IMR-90 (cell line): Measurements from ENCODE around the gene PLEKHG1. TPM values are rescaled to one million over a fixed set of nuclear protein-coding genes. Genes with fewer than 3 reads are reported as not detected.

ENCODE experiments used
- ATAC-seq: fragments of 200-7000 bp; cut with Tn5 transposase; 2 replicates; pipeline ENCODE4 v1.9.1; 2020; ENCODE audit warnings: low read depth, mild to moderate bottlenecking, moderate library complexity
- BruUV-seq: library from RNA; stranded (reverse); fragments of 400-500 nt; replicated peaks from 2 replicates; lab custom pipeline; 2021; lab: Mats Ljungman, UMichigan
- CTCF ChIA-PET: fragments of 300-600 bp; formaldehyde crosslinking; extraction: SDS; loops from one replicate; lab custom pipeline; 2021; ENCODE audit warnings: antibody characterized with exemption; lab: Yijun Ruan, JAX
- POLR2A ChIA-PET: fragments of 300-600 bp; sonication (Branson Sonifier 250); formaldehyde crosslinking; loops from one replicate; lab custom pipeline; 2022; ENCODE audit warnings: antibody characterized with exemption; ENCODE audit not compliant: unreplicated experiment; lab: Charles Lee
- DNase-seq: peaks from one replicate; pipeline ENCODE4 v3.0.0; 2013
- H2AFZ ChIP-seq: replicated peaks from 2 replicates; pipeline ENCODE3; 2013; ENCODE audit warnings: low read length, mild to moderate bottlenecking; ENCODE audit not compliant: poor library complexity
- H2AK5ac ChIP-seq: 2 replicates; pipeline ENCODE4 v1.6.1; 2013; ENCODE audit warnings: low read depth, low read length, inconsistent platforms
- H2AK9ac ChIP-seq: replicated peaks from 2 replicates; pipeline ENCODE3; 2013; ENCODE audit warnings: mild to moderate bottlenecking, low read depth, low read length, moderate library complexity; ENCODE audit not compliant: poor library complexity
- H2BK120ac ChIP-seq: 2 replicates; pipeline ENCODE4 v1.6.1; 2013; ENCODE audit warnings: low read depth, low read length, inconsistent platforms
- H2BK15ac ChIP-seq: 3 replicates; pipeline ENCODE4 v1.6.1; 2013; ENCODE audit warnings: low read depth, low read length, inconsistent platforms
- H2BK20ac ChIP-seq: 2 replicates; pipeline ENCODE4 v1.6.1; 2013; ENCODE audit warnings: low read depth, mild to moderate bottlenecking, inconsistent platforms, low read length, moderate library complexity
- H2BK5ac ChIP-seq: 2 replicates; pipeline ENCODE4 v1.6.1; 2013; ENCODE audit warnings: mild to moderate bottlenecking, low read depth, low read length, inconsistent platforms; ENCODE audit not compliant: poor library complexity, severe bottlenecking
- H3K14ac ChIP-seq: replicated peaks from 2 replicates; pipeline ENCODE4 v1.6.1; 2013; ENCODE audit warnings: low read depth, low read length, inconsistent platforms
- H3K18ac ChIP-seq: 2 replicates; pipeline ENCODE4 v1.6.1; 2013; ENCODE audit warnings: low read depth, low read length, control low read depth
- H3K23ac ChIP-seq: 2 replicates; pipeline ENCODE4 v1.6.1; 2013; ENCODE audit warnings: low read depth, low read length, inconsistent platforms
- H3K27ac ChIP-seq: 2 replicates; pipeline ENCODE4 v1.5.1; 2013; ENCODE audit warnings: mild to moderate bottlenecking, control low read depth, low read length; ENCODE audit not compliant: insufficient read depth
- H3K27me3 ChIP-seq: 2 replicates; pipeline ENCODE4 v1.6.1; 2013; ENCODE audit warnings: low read length; ENCODE audit not compliant: control insufficient read depth, insufficient read depth
- H3K36me3 ChIP-seq: 2 replicates; pipeline ENCODE4 v1.6.1; 2013; ENCODE audit warnings: low read length, mixed read lengths; ENCODE audit not compliant: control insufficient read depth, insufficient read depth
- H3K4ac ChIP-seq: 2 replicates; pipeline ENCODE4 v1.6.1; 2013; ENCODE audit warnings: low read depth, low read length, inconsistent platforms
- H3K4me1 ChIP-seq: 2 replicates; pipeline ENCODE4 v1.6.1; 2013; ENCODE audit warnings: low read length, mixed read lengths; ENCODE audit not compliant: control insufficient read depth, insufficient read depth
- H3K4me2 ChIP-seq: 2 replicates; pipeline ENCODE4 v1.6.1; 2013; ENCODE audit warnings: low read depth, mild to moderate bottlenecking, control low read depth, low read length, moderate library complexity
- H3K4me3 ChIP-seq: 2 replicates; pipeline ENCODE4 v1.5.1; 2013; ENCODE audit warnings: low read depth, mild to moderate bottlenecking, control low read depth, low read length, moderate library complexity; ENCODE audit not compliant: insufficient read depth
- H3K56ac ChIP-seq: 2 replicates; pipeline ENCODE4 v1.6.1; 2013; ENCODE audit warnings: low read length, inconsistent platforms; ENCODE audit not compliant: insufficient read depth; ENCODE audit errors: extremely low read depth
- H3K79me1 ChIP-seq, 2 experiments: 2 replicates each; pipeline ENCODE4 v1.6.1; 2013; ENCODE audit warnings: low read length in 2 of 2, inconsistent platforms in 1 of 2, low read depth in 1 of 2
- H3K9ac ChIP-seq: 2 replicates; pipeline ENCODE4 v1.6.1; 2013; ENCODE audit warnings: low read depth, low read length, control low read depth
- H3K9me1 ChIP-seq: 2 replicates; pipeline ENCODE4 v1.6.1; 2013; ENCODE audit warnings: low read length, inconsistent platforms; ENCODE audit not compliant: insufficient read depth
- H3K9me3 ChIP-seq: 2 replicates; pipeline ENCODE4 v1.6.1; 2013; ENCODE audit warnings: low read length; ENCODE audit not compliant: control insufficient read depth, insufficient read depth
- H4K20me1 ChIP-seq: 2 replicates; pipeline ENCODE4 v1.6.1; 2013; ENCODE audit warnings: low read length, inconsistent platforms; ENCODE audit not compliant: insufficient read depth
- H4K5ac ChIP-seq: 2 replicates; pipeline ENCODE4 v1.6.1; 2013; ENCODE audit warnings: mild to moderate bottlenecking, low read depth, low read length, control low read depth
- H4K8ac ChIP-seq, 2 experiments: 2 replicates each; pipeline ENCODE4 v1.6.1; 2013; ENCODE audit warnings: low read depth in 2 of 2, low read length in 2 of 2, control low read depth in 1 of 2, inconsistent platforms in 1 of 2
- H4K91ac ChIP-seq: 2 replicates; pipeline ENCODE4 v1.6.1; 2013; ENCODE audit warnings: low read depth, low read length, inconsistent platforms; ENCODE audit not compliant: insufficient read depth
- BHLHE40 ChIP-seq: fragments of 150-350 bp; IDR thresholded peaks from 2 replicates; pipeline ENCODE4 v1.6.1; 2016; ENCODE audit warnings: mild to moderate bottlenecking, low read depth, low read length
- CEBPB ChIP-seq: IDR thresholded peaks from 2 replicates; pipeline ENCODE4 v1.6.1; 2012; ENCODE audit warnings: low read depth, low read length, improper control_type of control experiment
- CHD1 ChIP-seq: IDR thresholded peaks from 2 replicates; pipeline ENCODE4 v1.6.1; 2012; ENCODE audit warnings: low read depth, low read length, improper control_type of control experiment
- FOS ChIP-seq: fragments of 150-350 bp; IDR thresholded peaks from 2 replicates; pipeline ENCODE4 v1.6.1; 2016; ENCODE audit warnings: low read depth, low read length
- MAFK ChIP-seq: IDR thresholded peaks from 2 replicates; pipeline ENCODE4 v1.6.1; 2012; ENCODE audit warnings: low read depth, low read length, improper control_type of control experiment
- MAZ ChIP-seq: IDR thresholded peaks from 2 replicates; pipeline ENCODE4 v1.6.1; 2012; ENCODE audit warnings: low read depth, mild to moderate bottlenecking, low read length, improper control_type of control experiment, moderate library complexity, borderline replicate concordance
- MXI1 ChIP-seq: IDR thresholded peaks from 2 replicates; pipeline ENCODE4 v1.6.1; 2012; ENCODE audit warnings: low read depth, mild to moderate bottlenecking, low read length, moderate library complexity, borderline replicate concordance
- NFE2L2 ChIP-seq: fragments of 150-350 bp; IDR thresholded peaks from 2 replicates; pipeline ENCODE4 v1.6.1; 2016; ENCODE audit warnings: low read depth, mild to moderate bottlenecking, low read length
- POLR2A ChIP-seq: IDR thresholded peaks from 2 replicates; pipeline ENCODE4 v1.6.1; 2012; ENCODE audit warnings: mild to moderate bottlenecking, low read depth, low read length
- RAD21 ChIP-seq: IDR thresholded peaks from 2 replicates; pipeline ENCODE4 v1.6.1; 2012; ENCODE audit warnings: low read length, improper control_type of control experiment
- RCOR1 ChIP-seq: IDR thresholded peaks from 2 replicates; pipeline ENCODE4 v1.6.1; 2012; ENCODE audit warnings: mild to moderate bottlenecking, low read length, improper control_type of control experiment; ENCODE audit not compliant: insufficient replicate concordance
- RFX5 ChIP-seq: IDR thresholded peaks from 2 replicates; pipeline ENCODE4 v1.8.0; 2012; ENCODE audit warnings: low read depth, mild to moderate bottlenecking, low read length, moderate library complexity
- SMC3 ChIP-seq: fragments of 150-350 bp; IDR thresholded peaks from 2 replicates; pipeline ENCODE4 v1.6.1; 2016; ENCODE audit warnings: low read depth, mild to moderate bottlenecking, antibody characterized with exemption, low read length, moderate library complexity
- WGBS, 2 experiments: methylation state at CpG; one replicate each; pipeline versions ENCODE4 v1.1.5 to v1.1.7; 2013; ENCODE audit warnings: missing lambda C conversion rate in 2 of 2; ENCODE audit not compliant: insufficient read length in 1 of 2; ENCODE audit errors: extremely low coverage in 2 of 2; 5-methylcytosine and 5-hydroxymethylcytosine counted together
- dilution Hi-C: fragments of 300-500 bp; cut with HindIII; formaldehyde crosslinking; loops from one replicate; pipeline ENCODE4 v1.14.3; 2018; ENCODE audit warnings: low sequenced_read_pairs; ENCODE audit not compliant: unreplicated experiment
- in situ Hi-C: fragments of 300-500 bp; cut with MboI; formaldehyde crosslinking; loops from 3 replicates; pipeline ENCODE4 v1.14.3; 2019; ENCODE audit warnings: low sequenced_read_pairs, inconsistent platforms, mixed read lengths
- intact Hi-C: fragments of 100-400 bp; cut with micrococcal nuclease; formaldehyde crosslinking; loops from 2 replicates; pipeline ENCODE4 v1.10.0; 2022
- polyA plus RNA-seq, 3 experiments: library from polyadenylated mRNA; depleted of rRNA; stranded (reverse); fragments of >200 nt; gene quantifications; 2 replicates each; pipeline ENCODE4 v1.2.3, GENCODE V29; 2012; ENCODE audit warnings: low replicate concordance in 1 of 3
- total RNA-seq: library from RNA; depleted of rRNA; stranded (reverse); fragments of >200 nt; gene quantifications from 2 replicates; pipeline ENCODE4 v1.2.3, GENCODE V29; 2012
- TF ChIP-seq, protein P1 (sequence below): fragments of 150-350 bp; IDR thresholded peaks from 2 replicates; pipeline ENCODE4 v1.6.1; 2016; ENCODE audit warnings: low read depth, mild to moderate bottlenecking, low read length, moderate library complexity, borderline replicate concordance
- TF ChIP-seq, protein P2 (sequence below): conservative IDR thresholded peaks from 2 replicates; pipeline ENCODE4 v1.5.1; 2012; ENCODE audit warnings: mild to moderate bottlenecking, low read depth, low read length, improper control_type of control experiment
- TF ChIP-seq, protein P3 (sequence below): fragments of 150-350 bp; IDR thresholded peaks from 2 replicates; pipeline ENCODE4 v1.6.1; 2017; ENCODE audit warnings: mild to moderate bottlenecking, antibody characterized with exemption, low read length, low read depth

The PLEKHG1 gene
- total and polyA plus RNA-seq, 2 of the 4 experiments (the other 2 are of a cell fraction), result 0.09 to 0.36 TPM

DNA sequence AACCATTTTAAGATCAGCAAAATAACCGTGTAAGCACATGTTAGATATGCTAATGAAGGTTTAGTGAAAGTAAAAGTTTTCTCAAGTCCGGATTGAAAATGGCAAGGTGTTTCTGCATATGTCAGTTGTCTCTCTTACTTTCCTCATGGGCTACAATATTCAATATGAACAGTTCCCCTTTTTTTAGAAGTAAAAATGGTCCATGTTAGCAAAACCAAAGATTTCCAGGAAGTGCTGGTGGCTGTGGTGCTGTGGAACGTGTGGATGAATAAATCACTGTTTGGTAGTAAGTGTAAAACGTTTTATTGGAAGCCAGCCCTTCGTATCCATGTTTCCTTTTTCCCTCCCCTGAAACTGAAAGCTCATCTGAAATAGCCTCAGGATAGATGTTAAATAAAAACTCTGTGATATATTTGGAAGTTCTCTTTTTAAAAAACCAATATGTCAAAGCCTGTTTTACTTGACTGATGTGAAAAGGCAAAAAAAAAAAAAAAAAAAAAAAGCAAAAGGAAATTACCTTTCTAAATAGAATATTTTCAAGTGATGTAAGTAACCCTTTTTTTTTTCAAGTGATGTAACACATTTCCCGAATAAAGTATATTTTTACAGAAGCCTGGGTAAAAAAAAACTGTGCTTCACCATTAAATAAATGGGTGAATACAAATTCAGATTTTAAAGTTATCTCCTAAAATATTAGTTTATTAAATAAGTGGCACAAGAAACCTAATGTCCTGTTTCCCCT lies 41.9 kb downstream of the PLEKHG1 start:
- Histone ChIP-seq H3K4ac (no peak overlapping the region), H3K79me1 (no peaks in the 10 kb centered on the region), H3K14ac (no peak overlapping the region), H3K23ac (no peak overlapping the region), H3K18ac (no peak overlapping the region), H3K27ac (no peak overlapping the region), H3K4me3 (no peak overlapping the region), H3K4me1 (no peaks in the 10 kb centered on the region), H3K27me3 (no peaks in the 10 kb centered on the region), H2AK9ac (no peak overlapping the region), H2BK120ac (no peak overlapping the region), H3K9me1 (no peaks in the 10 kb centered on the region), H2AK5ac (no peak overlapping the region), H2BK5ac (no peak overlapping the region), H2BK15ac (no peak overlapping the region), H4K8ac (no peak overlapping the region), H3K56ac (no peak overlapping the region), H2AFZ (no peak overlapping the region), H3K36me3 (no peaks in the 10 kb centered on the region), H4K5ac (no peak overlapping the region), H2BK20ac (no peak overlapping the region), H3K9me3 (no peaks in the 10 kb centered on the region), H3K4me2 (no peak overlapping the region), H4K20me1 (no peaks in the 10 kb centered on the region), H3K9ac (no peak overlapping the region), H4K91ac (no peak overlapping the region)
- dilution Hi-C loops (no loop called here), intact Hi-C loops (no loop called here), in situ Hi-C loops (no loop called here)
- ATAC-seq (no peak), DNase-seq (no peak)
- ChIA-PET CTCF (no interaction called here), POLR2A (no interaction called here)
- no TSS peak for BruUV-seq
- WGBS, 2 experiments, result no CpG with 5 or more reads among the region's 6 CpGs
- TF ChIP-seq RAD21, result no peak
- no peak for TF ChIP-seq RCOR1
- TF ChIP-seq, protein P1, sequence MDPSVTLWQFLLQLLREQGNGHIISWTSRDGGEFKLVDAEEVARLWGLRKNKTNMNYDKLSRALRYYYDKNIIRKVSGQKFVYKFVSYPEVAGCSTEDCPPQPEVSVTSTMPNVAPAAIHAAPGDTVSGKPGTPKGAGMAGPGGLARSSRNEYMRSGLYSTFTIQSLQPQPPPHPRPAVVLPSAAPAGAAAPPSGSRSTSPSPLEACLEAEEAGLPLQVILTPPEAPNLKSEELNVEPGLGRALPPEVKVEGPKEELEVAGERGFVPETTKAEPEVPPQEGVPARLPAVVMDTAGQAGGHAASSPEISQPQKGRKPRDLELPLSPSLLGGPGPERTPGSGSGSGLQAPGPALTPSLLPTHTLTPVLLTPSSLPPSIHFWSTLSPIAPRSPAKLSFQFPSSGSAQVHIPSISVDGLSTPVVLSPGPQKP, result no peak
- TF ChIP-seq RFX5, result no peak
- TF ChIP-seq FOS, result no peak
- no peak for TF ChIP-seq MAFK
- TF ChIP-seq, protein P2, sequence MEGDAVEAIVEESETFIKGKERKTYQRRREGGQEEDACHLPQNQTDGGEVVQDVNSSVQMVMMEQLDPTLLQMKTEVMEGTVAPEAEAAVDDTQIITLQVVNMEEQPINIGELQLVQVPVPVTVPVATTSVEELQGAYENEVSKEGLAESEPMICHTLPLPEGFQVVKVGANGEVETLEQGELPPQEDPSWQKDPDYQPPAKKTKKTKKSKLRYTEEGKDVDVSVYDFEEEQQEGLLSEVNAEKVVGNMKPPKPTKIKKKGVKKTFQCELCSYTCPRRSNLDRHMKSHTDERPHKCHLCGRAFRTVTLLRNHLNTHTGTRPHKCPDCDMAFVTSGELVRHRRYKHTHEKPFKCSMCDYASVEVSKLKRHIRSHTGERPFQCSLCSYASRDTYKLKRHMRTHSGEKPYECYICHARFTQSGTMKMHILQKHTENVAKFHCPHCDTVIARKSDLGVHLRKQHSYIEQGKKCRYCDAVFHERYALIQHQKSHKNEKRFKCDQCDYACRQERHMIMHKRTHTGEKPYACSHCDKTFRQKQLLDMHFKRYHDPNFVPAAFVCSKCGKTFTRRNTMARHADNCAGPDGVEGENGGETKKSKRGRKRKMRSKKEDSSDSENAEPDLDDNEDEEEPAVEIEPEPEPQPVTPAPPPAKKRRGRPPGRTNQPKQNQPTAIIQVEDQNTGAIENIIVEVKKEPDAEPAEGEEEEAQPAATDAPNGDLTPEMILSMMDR, result no peak
- TF ChIP-seq MAZ, result no peak
- no peak for TF ChIP-seq POLR2A
- TF ChIP-seq BHLHE40, result no peak
- no peak for TF ChIP-seq CHD1
- no peak for TF ChIP-seq CEBPB
- TF ChIP-seq, protein P3, sequence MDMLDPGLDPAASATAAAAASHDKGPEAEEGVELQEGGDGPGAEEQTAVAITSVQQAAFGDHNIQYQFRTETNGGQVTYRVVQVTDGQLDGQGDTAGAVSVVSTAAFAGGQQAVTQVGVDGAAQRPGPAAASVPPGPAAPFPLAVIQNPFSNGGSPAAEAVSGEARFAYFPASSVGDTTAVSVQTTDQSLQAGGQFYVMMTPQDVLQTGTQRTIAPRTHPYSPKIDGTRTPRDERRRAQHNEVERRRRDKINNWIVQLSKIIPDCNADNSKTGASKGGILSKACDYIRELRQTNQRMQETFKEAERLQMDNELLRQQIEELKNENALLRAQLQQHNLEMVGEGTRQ, result no peak
- TF ChIP-seq NFE2L2, result no peak
- no peak for TF ChIP-seq SMC3
- TF ChIP-seq MXI1, result no peak
